ENCODE results near the gene POLR2E.

The POLR2E gene

GRCh38 chr19:1062387-1063029 is 32.7 kb downstream of the POLR2E start:
- no peak for DNase-seq

GRCh38 chr19:1061987-1062386 is 33.2 kb downstream of the POLR2E start:
- DNase-seq: no peak

GRCh38 chr19:1060689-1061088 is 34.5 kb downstream of the POLR2E start:
- no peak for DNase-seq

- no peak for DNase-seq
Observed at GRCh38 chr19:1058112-1058511, 37.1 kb downstream of the POLR2E start.

GRCh38 chr19:1057176-1057855 is 37.9 kb downstream of the POLR2E start:
- no peak for DNase-seq

GRCh38 chr19:1055886-1056620 is 39.1 kb downstream of the POLR2E start:
- no peak for DNase-seq

- no peak for DNase-seq
Observed at GRCh38 chr19:1055028-1055425, 40.1 kb downstream of the POLR2E start.

GRCh38 chr19:1054102-1055027 is 40.8 kb downstream of the POLR2E start:
- DNase-seq: no peak

GRCh38 chr19:1053176-1054101 is 41.7 kb downstream of the POLR2E start:
- no peak for DNase-seq

- no peak for DNase-seq
Observed at GRCh38 chr19:1052349-1052975, 42.7 kb downstream of the POLR2E start.

- no peak for DNase-seq
Observed at GRCh38 chr19:1051791-1052190, 43.4 kb downstream of the POLR2E start.

- no peak for DNase-seq
Observed at GRCh38 chr19:1050989-1051788, 44.0 kb downstream of the POLR2E start.

GRCh38 chr19:1049800-1050199 is 45.4 kb downstream of the POLR2E start:
- DNase-seq: no peak

- DNase-seq: no peak
Observed at GRCh38 chr19:1049106-1049505, 46.1 kb downstream of the POLR2E start.

- no peak for DNase-seq
Observed at GRCh38 chr19:1047696-1048147, 47.5 kb downstream of the POLR2E start.

GRCh38 chr19:1046836-1047695 is 48.1 kb downstream of the POLR2E start:
- DNase-seq: no peak

GRCh38 chr19:1046117-1046626 is 49.0 kb downstream of the POLR2E start:
- DNase-seq: no peak

- no peak for DNase-seq
Observed at GRCh38 chr19:1045247-1045603, 50.0 kb downstream of the POLR2E start.
